ENCODE measurements around the gene UST.
"Not testable (repeated sequence)": the region's sequence is repeated elsewhere in the genome, so short reads cannot be mapped to it uniquely, and the experiment has no call there.

The UST gene

GRCh38 chr6:148842296-148843019 is 95.6 kb downstream of the UST start:
- DNase-seq, result no peak

- no peak for DNase-seq
Observed at GRCh38 chr6:148845464-148845863, 98.6 kb downstream of the UST start.

GRCh38 chr6:148846778-148847761 is 100.2 kb downstream of the UST start:
- no peak for DNase-seq

GRCh38 chr6:148848915-148849314 is 102.1 kb downstream of the UST start:
- no peak for DNase-seq

GRCh38 chr6:148849449-148849848 is 102.6 kb downstream of the UST start:
- DNase-seq, result not testable (repeated sequence)

- DNase-seq, result no peak
Observed at GRCh38 chr6:148850964-148851363, 104.1 kb downstream of the UST start.

GRCh38 chr6:148851683-148852556 is 105.1 kb downstream of the UST start:
- no peak for DNase-seq

GRCh38 chr6:148852688-148853087 is 105.9 kb downstream of the UST start:
- no peak for DNase-seq

GRCh38 chr6:148853113-148853512 is 106.3 kb downstream of the UST start:
- not testable (repeated sequence) for DNase-seq

GRCh38 chr6:148854096-148854495 is 107.3 kb downstream of the UST start:
- DNase-seq, result no peak

- no peak for DNase-seq
Observed at GRCh38 chr6:148854992-148855391, 108.2 kb downstream of the UST start.

GRCh38 chr6:148855744-148856143 is 108.9 kb downstream of the UST start:
- DNase-seq, result no peak

- no peak for DNase-seq
Observed at GRCh38 chr6:148857798-148858390, 111.1 kb downstream of the UST start.

GRCh38 chr6:148864132-148864531 is 117.3 kb downstream of the UST start:
- DNase-seq, result not testable (repeated sequence)

- no peak for DNase-seq
Observed at GRCh38 chr6:148864941-148865340, 118.1 kb downstream of the UST start.

GRCh38 chr6:148866657-148867268 is 119.9 kb downstream of the UST start:
- no peak for DNase-seq

GRCh38 chr6:148867862-148868261 is 121.0 kb downstream of the UST start:
- DNase-seq, result no peak

- no peak for DNase-seq
Observed at GRCh38 chr6:148868314-148868713, 121.5 kb downstream of the UST start.

- no peak for DNase-seq
Observed at GRCh38 chr6:148868901-148869300, 122.1 kb downstream of the UST start.

- DNase-seq, result no peak
Observed at GRCh38 chr6:148869585-148869984, 122.8 kb downstream of the UST start.

GRCh38 chr6:148873154-148873553 is 126.3 kb downstream of the UST start:
- DNase-seq, result no peak

GRCh38 chr6:148873868-148874267 is 127.0 kb downstream of the UST start:
- no peak for DNase-seq
